ENCODE measurements around the gene TMEM128.

The TMEM128 gene, protein sequence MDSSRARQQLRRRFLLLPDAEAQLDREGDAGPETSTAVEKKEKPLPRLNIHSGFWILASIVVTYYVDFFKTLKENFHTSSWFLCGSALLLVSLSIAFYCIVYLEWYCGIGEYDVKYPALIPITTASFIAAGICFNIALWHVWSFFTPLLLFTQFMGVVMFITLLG

DNA sequence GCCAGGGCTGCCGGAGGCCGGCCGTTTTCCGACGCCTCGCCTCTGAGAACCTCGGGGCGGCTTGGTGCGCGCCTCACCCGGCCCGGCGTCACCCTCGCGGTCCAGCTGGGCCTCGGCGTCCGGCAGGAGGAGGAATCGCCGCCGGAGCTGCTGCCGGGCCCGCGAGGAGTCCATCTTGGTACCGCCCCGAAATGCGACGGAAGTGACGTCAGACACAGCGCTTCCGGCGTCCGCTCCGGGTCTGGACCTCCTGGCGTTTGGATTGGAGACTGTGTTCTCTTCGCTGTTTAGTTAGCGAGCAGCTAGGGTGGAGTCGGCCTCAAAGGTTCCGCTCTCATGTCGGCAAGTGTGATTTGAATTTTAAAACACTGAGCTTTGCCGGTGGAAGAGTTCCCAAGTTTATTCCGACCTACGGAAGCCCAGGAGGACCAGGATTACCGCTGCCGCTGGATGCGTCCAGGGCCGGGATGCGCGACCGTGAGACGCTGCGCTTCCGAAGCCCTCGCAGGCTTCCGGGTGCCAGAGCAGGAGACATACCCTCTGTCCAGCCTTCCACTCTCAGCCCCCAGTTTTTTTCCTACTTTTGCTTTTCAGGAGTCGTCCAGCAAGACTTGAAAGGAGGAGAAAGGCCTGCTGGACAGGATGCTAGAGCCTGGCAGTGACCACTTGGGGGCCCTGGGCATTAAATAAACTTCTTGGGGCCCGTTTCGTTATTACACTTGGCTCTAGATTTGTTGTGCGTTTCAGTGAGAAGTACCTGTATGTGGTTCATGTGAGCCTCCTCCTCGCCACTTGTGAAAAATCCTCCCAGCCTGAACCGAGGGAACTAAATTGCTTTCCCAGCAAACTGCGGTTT lies at the start of gene TMEM128:
Gene TMEM128, minus strand, starts transcription at position 195 of the 856 bp plus-strand sequence. Its CDS starts 21 bp downstream, at position 174.
- Histone ChIP-seq H3K36me3 (peaks cover 21% of the 10 kb centered on the region), H3K9me3 (no peaks in the 10 kb centered on the region), H3K27me3 (peaks cover 15% of the 10 kb centered on the region), H3K4me3 (ENCODE audit: low read depth in 1 of 2, low read length in 1 of 2) (peak within 1 kb of the TSS; percentile 78 to 82), H3K27ac (peak within 1 kb of the TSS; percentile 91), H3K4me1 (ENCODE audit: control insufficient read depth in 1 of 2, insufficient read depth in 1 of 2, low read depth in 1 of 2, low read length in 1 of 2) (peaks cover 15% of the 10 kb centered on the region in 2 experiments)
- TF ChIP-seq, protein P1, sequence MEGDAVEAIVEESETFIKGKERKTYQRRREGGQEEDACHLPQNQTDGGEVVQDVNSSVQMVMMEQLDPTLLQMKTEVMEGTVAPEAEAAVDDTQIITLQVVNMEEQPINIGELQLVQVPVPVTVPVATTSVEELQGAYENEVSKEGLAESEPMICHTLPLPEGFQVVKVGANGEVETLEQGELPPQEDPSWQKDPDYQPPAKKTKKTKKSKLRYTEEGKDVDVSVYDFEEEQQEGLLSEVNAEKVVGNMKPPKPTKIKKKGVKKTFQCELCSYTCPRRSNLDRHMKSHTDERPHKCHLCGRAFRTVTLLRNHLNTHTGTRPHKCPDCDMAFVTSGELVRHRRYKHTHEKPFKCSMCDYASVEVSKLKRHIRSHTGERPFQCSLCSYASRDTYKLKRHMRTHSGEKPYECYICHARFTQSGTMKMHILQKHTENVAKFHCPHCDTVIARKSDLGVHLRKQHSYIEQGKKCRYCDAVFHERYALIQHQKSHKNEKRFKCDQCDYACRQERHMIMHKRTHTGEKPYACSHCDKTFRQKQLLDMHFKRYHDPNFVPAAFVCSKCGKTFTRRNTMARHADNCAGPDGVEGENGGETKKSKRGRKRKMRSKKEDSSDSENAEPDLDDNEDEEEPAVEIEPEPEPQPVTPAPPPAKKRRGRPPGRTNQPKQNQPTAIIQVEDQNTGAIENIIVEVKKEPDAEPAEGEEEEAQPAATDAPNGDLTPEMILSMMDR (IDR thresholded peaks at IDR 0.05) = peak; percentile 66

DNA sequence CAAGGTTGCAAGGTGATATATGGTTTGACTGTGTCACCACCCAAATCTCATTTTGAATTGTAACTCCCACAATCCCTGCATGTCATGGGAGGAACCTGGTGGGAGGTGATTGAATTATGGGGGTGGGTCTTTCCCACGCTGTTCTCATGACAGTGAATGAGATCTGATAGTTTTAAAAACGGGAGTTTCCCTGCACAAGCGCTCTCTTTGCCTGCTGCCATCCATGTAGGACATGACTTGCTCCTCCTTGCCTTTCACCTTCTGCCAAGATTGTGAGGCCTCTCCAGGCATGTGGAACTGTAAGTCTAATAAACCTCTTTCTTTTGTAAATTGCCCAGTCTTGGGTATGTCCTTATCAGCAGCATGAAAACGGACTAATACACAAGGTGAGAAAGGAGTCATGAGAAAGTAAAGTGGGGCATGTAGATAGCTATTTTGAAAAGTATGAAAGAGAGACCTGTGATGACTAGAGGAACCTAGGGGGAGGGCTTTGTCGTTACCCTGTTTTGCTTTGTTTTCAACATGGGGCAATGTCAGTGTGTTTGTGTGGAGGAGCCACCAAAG lies 48.3 kb upstream of the TMEM128 start:
- H3K9me3 ChIP-seq = no peaks in the 10 kb centered on the region
- no peaks in the 10 kb centered on the region for H3K27me3 ChIP-seq
- no peak overlapping the region for H3K4me3 ChIP-seq (ENCODE audit: low read depth in 1 of 2, low read length in 1 of 2)
- no peak overlapping the region for H3K27ac ChIP-seq
- peaks cover 7% of the 10 kb centered on the region for H3K36me3 ChIP-seq
- H3K4me1 ChIP-seq (ENCODE audit: control insufficient read depth in 1 of 2, insufficient read depth in 1 of 2, low read depth in 1 of 2, low read length in 1 of 2) = peaks cover under 1 to 2% of the 10 kb centered on the region in 2 experiments
- TF ChIP-seq, protein P1 (IDR thresholded peaks at IDR 0.05) = no peak

- no peaks in the 10 kb centered on the region for H3K9me3 ChIP-seq
- H3K4me3 ChIP-seq (ENCODE audit: low read depth in 1 of 2, low read length in 1 of 2) = no peak overlapping the region
- H3K27ac ChIP-seq = no peak overlapping the region
- TF ChIP-seq, protein P1 (IDR thresholded peaks at IDR 0.05) = no peak
- H3K4me1 ChIP-seq (ENCODE audit: control insufficient read depth in 1 of 2, insufficient read depth in 1 of 2, low read depth in 1 of 2, low read length in 1 of 2) = peaks cover 19 to 23% of the 10 kb centered on the region in 2 experiments
- no peaks in the 10 kb centered on the region for H3K36me3 ChIP-seq
- H3K27me3 ChIP-seq = no peaks in the 10 kb centered on the region
These were observed 45.3 kb upstream of the TMEM128 start for GRCh38 chr4:4293279-4293678.

DNA sequence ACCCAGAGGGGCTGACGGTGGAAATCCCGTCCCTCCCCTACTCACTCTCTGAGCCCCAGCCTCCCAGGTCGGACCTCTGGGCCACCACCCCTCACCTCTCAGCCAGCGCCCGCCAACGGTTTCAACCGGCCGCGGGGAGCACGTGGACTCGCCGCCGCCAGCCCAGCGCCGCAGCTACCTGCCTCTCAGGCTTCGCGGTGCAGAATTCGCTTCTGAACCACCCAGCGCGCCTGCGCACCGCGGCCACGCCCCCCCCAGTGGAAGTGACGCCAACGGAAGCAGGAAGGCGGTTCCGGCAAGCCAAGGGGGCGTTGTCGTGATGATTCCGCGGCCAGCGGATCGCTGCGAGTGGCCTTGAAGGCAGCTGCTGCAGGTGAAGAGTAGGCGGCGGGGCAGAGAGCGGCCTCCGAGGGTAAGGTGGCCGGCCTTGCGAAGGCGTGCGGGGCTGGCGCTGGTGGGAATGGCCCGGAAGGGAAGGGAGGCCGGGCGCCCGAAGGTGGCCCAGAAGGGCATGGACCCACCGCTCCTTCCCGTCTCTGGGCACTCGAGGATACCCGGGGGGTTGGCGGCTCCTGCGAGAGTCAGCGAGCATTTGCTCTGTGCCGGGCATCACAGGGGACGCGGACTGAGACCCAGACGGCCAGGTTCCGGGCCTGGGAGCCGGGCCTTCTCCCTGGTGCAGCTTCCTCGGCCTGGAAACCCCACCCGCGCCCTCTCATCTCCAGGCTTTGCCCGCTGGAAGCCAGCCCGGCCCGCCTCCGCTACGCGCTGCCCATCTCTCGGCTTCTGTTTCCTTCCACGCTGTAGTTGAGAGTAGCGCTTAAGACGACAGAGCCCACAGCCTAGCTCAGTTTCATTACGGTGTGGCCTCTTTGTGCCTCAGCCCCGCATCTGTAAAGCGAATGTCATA lies 42.2 kb upstream of the TMEM128 start, which contains the start of the genes LYAR and ZBTB49:
Gene LYAR, minus strand, starts transcription at position 214 of the 910 bp plus-strand sequence. CDS start 6,412 bp downstream, outside the sequence.
Gene ZBTB49, plus strand, starts transcription at position 311 of the 910 bp plus-strand sequence. CDS start 9,695 bp downstream, outside the sequence.
- Histone ChIP-seq H3K4me1 (ENCODE audit: control insufficient read depth in 1 of 2, insufficient read depth in 1 of 2, low read depth in 1 of 2, low read length in 1 of 2) (peaks cover 19 to 23% of the 10 kb centered on the region in 2 experiments), H3K36me3 (peaks cover under 1% of the 10 kb centered on the region), H3K9me3 (no peaks in the 10 kb centered on the region), H3K4me3 (ENCODE audit: low read depth in 1 of 2, low read length in 1 of 2) (peak within 1 kb of the TSS; percentile 76 to 88), H3K27ac (peak within 1 kb of the TSS; percentile 81), H3K27me3 (no peaks in the 10 kb centered on the region)
- TF ChIP-seq, protein P1 (IDR thresholded peaks at IDR 0.05) = peak; percentile 23

DNA sequence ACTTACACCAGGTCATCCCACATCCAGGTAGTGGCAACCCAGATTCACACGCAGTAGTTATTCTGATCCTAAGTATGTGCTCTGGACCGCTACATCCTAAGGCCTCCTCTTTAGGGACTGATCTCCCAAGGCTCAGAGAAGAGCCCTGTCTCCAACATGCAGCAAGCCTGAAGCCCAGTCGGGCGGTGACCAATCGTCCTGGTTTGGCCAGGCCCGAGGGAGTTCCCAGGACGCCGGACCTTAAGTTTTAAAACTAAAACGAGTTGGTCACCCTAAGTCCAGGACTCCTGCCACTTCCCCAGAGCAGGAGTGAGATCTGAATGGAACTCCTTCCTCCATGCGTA lies 41.5 kb upstream of the TMEM128 start:
- Histone ChIP-seq H3K27ac (peak overlapping the region; percentile 81), H3K4me1 (ENCODE audit: control insufficient read depth in 1 of 2, insufficient read depth in 1 of 2, low read depth in 1 of 2, low read length in 1 of 2) (peaks cover 19 to 23% of the 10 kb centered on the region in 2 experiments), H3K9me3 (no peaks in the 10 kb centered on the region), H3K36me3 (peaks cover 5% of the 10 kb centered on the region), H3K27me3 (no peaks in the 10 kb centered on the region), H3K4me3 (ENCODE audit: low read depth in 1 of 2, low read length in 1 of 2) (peak overlapping the region; percentile 76 to 88)
- TF ChIP-seq, protein P1 (IDR thresholded peaks at IDR 0.05) = no peak

Measured in neutrophil (primary cell).